Stimulated activated CD4-positive, alpha-beta T cell treated with anti-CD3 and anti-CD28 coated beads, Interleukin-1b, Interleukin-23, amount 100 ng/mL, for 1 hour (primary cell): ENCODE data around the gene B4GALT1.
"Not testable (repeated sequence)": the region's sequence is repeated elsewhere in the genome, so short reads cannot be mapped to it uniquely, and the experiment has no call there.

ENCODE experiments used
- DNase-seq, 2 donors: peaks; one replicate each; pipeline ENCODE4 v3.0.0-alpha.2; 2020; ENCODE audit warnings: low read depth in 2 of 2

Gene B4GALT1

DNA sequence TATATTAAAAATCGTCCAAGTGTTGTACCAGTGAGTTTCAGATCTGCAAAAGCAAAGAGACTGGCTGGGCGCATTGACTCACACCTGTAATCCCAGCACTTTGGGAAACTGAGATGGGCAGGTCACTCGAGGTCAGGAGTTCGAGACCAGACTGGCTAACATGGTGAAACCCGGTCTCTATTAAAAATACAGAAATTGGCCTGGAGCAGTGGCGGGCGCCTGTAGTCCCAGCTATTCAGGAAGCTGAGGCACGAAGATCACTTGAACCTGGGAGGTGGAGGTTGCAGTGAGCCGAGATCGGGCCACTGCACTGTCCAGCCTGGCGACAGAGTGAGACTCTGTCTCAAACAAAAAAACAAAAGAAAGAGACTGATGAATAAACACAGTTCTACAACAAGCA is 18.3 kb upstream of the B4GALT1 start:
- DNase-seq: no peak

DNA sequence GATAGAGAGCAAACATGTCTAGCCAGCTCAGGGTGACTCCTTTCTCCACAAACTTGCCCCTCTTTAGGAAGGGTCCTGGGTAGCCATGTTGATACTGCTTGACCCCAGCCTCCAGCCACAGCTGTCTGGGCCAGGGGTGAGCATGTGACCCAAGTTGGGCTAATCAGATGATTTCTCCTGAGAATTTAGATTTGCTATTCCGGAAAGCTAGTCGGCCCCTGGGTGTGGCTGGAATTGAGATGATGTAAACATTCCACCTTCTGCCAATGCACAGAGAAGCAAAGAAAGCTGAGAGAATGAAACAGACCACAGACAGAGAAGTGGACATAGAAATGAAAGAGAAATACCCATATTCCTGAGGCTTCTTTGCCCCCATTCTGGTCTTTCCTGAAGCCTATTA is 17.8 kb upstream of the B4GALT1 start:
- no peak for DNase-seq

DNA sequence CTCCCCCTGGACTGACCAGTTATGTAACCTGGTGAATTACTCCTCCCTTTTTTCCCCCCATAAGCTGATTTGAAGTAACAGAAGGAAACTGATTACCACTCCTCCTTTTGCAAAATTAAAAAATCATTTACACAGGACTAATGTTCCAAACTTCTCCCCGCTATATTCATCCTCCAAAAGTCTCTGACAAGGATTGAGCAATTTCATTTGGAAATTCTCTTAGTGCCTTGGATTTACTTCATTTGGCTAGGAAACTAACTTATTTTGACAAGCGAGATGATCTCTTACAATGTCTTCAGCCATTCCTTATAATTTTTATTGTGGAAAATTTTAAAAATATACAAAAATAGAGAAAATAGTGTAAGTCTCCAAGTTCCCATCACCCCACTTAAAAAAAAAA is 15.4 kb upstream of the B4GALT1 start:
- no peak for DNase-seq

DNA sequence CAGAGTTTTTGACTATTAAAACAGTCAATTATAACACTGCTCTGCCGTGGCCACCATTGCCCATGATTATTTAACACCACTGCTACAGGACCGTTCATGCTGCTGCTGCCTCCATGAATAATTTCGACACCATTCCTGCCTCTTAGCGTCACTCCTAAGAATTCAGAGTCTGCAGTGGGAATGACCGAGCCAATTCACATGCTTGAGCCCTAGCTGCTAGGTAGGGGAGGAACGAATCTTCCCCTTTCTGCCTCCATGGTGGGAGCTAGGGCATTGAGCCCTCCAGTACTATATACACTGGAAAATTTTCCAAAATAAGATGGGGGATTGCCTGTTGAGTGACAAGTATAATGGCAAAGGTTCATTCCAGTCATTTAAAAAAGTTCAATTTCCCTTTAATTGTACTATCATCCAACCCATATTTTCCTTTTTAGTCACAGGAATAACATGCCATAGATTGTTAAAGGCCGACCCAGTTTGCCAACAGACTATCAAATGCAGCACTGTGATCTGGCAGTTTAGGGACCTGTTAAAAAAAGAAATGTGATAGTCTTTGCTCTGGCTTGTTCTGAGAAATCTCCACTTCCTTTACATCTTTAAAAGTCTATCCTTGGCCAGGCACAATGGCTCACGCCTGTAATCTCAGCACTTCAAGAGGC is 13.5 kb upstream of the B4GALT1 start:
- DNase-seq: no peak

DNA sequence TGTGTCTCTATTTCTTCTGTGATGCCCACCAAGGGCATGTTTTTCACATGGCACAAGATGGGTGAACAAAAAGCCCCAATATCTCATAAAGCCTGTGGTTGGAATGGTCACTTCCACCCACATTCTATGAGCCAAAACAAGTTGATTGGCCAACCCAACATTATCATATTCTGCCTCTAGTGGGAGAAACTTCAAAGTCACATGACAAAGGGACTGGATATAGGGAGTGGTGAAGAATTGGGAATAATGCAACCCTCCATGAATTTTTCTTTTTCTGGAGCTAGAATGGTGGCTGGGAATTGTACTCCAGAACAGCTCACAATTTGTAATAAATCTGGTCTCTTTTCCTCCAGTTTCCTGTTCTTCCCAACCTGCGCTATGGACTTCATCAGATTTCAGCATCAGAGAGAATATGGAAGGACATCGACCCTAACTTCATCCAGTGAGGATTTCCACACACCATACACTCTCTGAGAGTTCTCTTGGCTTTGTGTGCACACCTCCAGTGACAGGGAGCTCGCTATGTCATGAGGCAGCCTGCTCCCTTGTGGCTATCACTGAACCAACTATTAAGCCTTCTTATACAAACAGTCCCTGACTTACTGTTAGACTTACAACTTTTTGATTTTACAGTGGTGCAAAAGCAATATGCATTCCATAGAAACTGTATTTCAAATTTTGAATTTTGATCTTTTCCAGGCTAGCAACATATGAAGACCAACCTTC is 12.0 kb upstream of the B4GALT1 start:
- DNase-seq: no peak

DNA sequence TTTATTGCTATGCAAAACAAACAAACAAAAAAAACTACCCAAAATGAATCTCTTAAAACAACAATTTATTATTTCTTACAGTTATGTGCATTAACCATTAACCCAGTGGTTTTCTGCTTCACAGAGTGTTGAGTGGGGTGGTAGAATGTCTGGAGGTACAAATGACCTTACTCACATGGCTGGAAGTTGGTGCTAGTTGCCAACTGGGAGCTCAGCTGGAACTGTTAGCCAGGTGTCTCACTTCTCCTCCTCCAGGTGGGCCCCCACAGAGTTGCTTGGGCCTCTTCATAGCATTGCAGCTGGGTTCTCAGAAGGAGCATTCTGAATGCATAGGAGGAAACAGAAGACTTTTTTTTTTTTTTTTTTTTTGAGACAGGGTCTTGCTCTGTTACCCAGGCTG is 10.5 kb upstream of the B4GALT1 start:
- no peak for DNase-seq

DNA sequence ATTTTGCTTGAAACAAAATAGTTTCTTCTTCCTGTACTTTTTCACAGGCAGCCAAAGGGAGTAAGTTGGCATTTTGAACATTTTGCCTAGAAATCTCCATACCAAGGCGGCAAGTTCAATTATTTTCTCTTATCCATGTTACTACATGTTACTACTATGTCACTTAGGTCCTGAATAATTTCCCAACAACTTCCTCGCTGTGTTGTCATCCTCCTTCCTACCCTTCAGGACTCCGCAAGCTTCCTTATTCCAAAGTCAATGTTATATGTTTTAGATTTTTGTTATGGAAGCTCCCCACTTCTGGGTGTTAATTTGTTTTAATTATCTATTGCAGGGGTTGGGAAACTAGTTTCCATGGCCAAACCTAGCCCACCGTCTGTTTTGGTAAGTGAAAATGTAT is 9.9 kb upstream of the B4GALT1 start:
- DNase-seq: no peak

DNA sequence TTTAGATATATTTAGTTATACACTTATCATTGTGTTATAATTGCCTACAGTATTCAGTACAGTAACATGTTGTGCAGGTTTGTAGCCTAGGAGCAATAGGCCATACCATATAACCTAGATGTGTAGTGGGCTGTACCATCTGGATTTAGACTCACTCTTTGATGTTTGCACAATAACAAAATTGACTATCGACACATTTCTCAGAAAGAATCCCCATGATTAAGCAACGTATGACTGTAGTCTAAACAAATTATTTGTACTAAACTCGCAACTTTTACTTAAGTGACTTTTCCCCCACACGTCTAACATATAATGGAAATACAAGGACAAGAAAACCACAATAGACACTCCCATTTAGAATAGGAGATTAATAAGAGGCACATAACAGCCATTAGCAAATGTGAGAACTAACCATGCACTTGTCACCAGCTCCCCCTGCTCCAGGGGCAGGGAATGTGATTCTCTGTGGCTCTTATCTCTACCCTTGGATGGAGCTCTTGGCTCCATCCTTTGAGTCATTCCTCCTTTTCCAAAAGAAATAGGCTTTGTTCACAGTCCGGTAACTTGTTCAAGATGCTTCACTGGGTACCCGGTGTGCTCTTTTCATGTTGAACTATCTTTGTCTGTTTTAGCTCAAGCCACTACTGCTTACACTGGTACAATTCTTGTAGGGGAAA is 8.7 kb upstream of the B4GALT1 start:
- DNase-seq: no peak

DNA sequence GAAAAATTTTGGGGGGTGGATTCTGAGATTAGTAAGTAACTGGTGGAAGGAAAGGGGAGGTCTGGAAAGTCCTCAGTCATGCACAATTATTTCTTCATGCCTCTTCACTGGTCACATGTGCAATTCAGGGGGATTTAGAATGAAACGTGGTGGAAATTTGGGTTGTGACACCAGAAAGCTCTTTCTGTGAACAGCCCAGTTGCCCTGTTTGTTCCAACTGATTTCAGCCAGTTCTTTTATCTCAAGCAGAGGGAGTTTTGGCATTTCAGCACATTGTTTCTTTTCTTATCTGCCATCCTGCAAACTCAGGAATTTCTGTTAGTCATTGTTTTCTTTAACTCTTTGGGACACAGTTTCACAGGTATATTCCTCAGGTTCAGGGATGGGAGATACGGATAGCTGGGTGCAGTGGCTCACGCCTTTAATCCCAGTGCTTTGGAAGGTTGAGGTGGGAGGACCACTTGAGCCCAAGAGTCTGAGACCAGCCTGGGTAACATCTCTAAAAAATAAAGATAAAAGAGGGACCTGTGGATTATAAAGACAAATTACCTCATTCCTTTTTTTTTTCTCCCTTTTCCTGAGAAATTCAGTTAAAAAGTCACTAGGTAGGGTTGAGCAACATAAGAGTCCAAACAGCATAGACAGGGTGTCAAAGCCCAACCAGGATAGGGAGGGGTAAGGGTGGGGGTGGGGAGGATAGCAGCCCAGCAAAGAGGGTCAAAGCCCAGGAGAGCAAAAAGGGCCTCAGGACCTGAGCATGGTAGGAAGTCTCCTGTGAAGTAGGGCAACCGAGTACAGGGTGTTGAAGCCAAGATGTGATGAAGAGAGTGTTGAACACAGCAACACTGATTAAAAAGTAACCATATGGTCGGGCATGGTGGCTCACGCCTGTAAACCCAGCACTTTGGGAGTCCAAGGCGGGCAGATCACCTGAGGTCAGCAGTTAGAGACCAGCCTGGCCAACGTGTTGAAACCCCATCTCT is 5.4 kb upstream of the B4GALT1 start:
- DNase-seq: no peak

DNA sequence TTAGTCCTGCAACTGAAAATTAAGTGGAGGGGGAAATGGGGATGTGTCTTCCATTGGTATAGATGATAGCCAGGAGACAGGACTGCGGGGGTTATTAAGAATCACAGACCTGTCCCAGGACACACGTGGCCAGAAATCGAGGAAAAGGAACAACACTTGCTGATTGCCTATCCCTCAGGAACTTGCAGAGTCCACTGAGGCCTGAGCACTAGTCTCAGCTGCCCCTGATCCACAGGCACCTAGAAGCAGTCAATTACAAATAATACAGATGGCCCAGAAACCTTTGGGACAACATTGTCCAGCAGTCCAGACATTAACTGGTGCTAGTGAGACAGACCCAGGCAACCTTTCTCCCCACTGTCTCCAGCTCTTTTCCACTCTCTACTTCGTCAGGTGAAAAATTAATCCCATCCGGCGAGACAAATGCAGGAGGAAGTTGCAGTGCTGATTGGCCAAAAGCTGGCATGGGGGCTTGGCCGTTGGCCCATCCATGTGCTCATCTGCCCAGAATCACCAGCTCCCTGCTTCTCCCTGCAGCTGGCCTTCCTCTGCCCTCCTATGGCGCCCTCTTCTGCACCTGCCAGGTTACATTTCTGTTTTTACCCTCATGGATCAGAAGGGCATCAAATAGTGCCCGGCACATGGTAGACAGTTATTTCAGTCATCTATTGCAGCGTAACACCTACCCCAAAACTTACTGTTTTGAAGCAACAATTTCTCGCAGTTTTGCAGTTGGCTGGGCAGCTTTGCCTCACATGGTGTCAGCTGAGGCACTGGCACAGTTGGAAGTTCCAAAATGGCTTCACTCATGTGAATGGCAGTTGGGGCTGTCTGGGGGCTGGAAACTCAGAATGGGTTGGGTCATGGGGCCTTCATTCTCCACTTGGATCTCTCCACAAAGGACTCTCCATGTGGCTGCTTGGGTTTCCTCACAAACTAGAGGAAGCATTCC is 3.6 kb upstream of the B4GALT1 start:
- no peak for DNase-seq

DNA sequence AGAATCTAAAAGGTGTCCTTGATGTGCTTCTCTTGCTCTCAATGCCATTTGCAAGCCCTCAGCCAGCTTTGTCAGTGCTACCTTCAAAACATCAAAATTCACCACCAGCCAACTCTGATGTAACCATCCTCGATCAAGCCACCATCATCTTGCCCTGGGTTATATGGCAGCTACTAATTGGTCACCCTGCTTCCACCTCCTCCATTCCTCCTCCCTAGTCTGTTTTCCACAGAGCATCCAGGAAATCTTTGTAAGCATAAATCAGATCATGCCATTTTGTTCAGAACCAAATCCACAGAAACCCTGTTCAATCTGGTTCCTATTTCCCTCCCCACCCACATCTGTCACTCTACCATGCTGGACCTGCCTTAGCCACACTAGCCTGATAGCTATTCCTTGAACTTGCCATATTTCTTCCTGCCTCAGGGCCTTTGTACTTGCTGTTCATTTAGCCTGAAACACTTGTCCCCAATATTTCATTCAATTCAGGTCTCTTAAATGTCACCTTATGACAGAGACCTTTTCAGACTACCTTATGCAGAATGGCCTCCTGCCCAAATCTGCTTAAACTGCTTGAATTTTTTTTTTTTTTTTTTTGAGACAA is 1.9 kb upstream of the B4GALT1 start:
- DNase-seq: no peak

DNA sequence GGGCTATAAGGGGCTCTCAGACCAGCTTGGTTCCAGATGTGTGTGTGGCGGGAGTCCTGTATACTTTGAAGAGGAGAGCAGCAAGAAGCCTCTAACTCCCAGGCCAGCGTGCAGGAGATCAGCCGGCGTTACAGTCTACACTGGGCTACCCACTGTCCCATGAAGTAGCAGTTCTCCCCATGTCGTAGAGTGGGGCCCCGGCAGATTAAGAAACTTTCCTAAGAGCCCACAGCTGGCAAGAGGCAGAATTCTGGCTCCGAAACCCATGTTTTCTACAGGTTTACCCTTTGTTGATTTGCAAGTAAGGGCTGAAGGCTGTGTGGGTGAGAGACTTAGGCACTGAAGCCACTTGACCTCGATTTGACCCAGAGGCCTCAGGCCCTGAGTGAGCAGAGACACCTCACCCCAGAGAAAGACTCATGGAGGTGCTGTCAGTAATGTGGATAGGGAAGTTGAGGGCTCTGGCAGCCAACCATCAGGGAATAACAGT is 881 bp upstream of the B4GALT1 start:
- no peak for DNase-seq

DNA sequence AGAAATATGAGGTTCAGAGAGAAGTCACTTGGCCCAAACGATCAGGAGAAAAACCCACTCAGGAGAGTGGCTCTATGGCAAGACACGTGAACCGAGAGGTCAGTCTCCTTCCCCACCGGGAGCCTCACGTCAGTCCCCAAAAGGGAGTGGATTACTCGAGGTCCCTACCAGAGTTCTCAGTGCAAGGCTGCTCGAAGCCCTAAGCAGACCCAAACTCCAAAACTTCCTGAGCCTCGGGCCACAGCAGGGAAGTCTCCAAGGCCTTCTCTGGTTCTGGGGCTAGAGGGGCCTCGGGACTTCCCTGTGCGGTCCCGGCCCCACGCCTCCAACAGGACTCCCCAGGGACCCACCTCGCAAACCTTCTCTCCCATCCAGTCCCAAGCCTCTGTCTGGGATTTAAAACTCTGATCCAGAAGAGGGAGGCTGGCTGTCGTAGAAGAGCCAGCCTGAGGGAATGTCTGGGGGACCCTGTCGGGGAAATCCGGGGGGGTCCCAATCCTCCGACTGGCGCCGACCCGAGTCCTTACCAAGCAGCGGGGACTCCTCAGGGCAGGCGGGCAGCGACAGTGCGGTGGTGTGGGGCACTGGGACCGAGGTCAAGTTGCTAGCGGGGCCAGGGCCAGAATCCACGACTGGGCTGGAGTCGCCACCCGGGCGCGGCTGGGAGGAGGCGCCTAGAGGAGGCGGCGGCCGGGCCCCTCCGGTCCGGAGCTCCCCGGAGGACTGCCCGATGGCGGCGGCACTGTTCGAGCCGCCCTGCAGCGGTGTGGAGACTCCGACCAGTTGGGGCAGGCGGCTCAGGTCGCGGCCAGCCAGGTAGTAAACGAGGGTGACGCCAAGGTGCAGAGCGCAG is 679 bp downstream of the B4GALT1 start:
- DNase-seq: no peak

DNA sequence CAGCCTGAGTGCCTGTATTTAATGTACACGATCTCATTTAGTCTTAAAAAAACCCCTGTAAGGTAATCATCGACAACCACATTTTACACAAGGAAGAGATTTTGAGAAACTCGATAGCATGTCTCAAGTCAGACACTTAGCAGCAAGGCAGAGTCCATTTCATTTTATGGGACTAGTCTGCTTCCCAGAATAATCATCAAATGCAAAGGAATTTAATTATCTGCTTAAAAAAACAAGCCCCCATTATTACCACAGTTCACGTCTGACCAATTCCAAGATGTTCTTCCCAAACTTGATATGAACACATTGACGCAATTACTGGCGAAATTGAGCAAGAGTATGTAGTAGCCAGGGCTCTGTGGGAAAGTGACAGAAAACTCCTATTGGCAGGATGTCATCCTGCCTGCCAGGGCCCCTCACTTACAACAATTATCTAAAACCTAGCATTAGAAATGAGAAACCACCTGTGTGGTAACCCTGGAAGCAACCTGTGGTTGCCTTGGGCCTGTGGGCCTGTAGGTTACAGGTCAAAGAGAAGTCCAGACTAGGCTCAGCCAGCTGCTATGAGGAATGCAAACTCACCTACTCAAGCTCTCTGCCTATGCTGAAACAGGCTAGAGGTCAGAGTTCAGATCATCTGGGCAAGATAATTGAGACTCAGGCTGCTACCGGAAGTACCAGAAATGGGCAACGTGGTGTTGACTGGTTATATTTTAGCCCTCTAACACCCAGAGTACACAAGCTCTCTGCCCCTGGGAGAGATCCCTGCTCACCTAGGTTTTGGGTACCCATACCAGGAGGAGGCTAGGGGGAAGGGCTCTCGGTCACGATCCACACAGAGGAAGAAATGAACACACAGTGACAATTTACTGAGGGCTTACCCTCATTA is 1.6 kb downstream of the B4GALT1 start:
- no peak for DNase-seq

DNA sequence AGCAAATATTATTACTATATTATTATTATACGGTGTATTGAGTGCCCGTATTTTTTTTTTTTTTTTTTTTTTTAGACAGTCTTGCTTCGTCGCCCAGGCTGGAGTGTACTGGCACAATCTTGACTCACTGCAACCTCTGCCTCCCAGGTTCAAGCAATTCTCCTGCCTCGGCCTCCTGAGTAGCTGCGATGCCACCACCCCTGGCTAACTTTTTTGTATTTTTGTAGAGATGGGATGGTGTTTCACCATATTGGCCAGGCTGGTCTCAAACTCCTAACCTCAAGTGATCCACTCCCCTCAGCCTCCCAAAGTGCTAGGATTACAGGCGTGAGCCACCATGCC is 2.2 kb downstream of the B4GALT1 start:
- DNase-seq: not testable (repeated sequence)

DNA sequence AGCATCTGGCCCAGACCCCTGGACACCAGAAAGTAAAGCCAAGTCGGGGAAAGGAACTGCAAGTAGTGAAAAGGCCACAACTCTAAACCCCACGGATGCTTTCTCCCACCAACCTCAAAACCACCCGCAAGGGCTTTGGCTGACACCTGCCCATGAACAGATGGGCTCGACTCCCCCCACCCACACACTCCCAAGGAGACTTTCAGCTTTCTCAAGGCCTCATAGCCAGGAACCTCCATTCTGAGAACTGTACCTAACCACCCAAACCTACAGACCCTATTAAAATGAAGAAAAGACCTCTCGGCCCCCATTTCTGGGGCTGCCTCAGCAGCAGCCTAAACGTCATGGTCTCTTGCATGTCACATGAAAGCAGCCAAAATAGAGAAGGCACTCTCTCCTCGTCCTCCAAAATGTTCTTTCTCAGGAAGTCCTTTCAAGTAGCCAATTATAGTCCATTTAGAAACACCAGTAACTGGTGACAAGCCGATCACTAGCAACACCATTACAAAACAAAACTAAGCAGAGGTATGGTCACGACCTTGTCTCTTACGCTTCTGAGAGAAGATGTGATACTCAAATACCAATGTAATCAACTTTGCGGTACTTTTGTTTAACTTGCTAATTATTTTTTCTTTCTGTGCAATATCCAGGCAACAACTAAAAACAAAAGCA is 2.9 kb downstream of the B4GALT1 start:
- no peak for DNase-seq

DNA sequence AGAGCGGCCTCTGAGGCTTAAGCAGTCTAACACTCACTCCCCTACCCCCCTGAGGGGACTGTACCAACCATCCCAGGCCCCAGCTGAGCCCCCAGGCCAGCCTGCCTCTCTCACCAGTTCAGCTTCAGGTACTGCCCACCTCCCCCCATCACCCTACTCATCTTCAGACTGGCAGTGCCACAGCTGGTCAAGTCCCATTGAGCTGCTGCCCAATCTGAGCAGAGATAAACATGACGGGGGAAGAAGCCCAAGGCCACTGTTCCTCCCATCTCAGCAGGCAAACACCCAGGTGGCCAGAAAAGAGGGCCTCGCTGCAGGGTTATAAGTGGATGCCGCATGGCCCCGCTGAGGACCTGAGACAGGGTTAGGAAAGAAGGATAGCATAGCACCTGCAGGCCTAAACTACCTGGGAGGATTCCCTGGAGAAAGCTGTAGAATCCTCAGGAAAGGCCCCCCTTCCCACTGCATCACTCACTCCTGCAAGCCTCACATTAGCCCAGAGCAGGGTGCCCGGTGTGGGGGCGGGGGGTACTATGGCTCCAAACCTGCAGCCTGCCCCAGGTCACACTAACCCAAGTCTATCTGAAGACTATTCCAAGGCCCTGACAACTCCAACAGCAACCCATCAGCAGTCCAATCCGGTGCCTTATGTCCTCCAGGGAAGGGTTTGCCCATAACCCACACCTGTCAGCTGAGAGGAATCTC is 3.6 kb downstream of the B4GALT1 start:
- DNase-seq: no peak
